RWPE2 (cell line): ENCODE data around the gene PTPRN2.

Experiments used
- ATAC-seq: fragments of 200-7000 bp; cut with Tn5 transposase; 3 replicates; pipeline ENCODE4 v1.9.1; 2021; ENCODE audit warnings: low read depth
- DNase-seq: peaks from one replicate; pipeline ENCODE4 v3.0.0-alpha.2; 2020; ENCODE audit warnings: low spot score
- H3K27ac ChIP-seq: fragments of 450-650 bp; 2 replicates; pipeline ENCODE4 v1.5.1; 2017; ENCODE audit warnings: mild to moderate bottlenecking; ENCODE audit not compliant: poor library complexity, severe bottlenecking
- H3K27me3 ChIP-seq: fragments of 250-450 bp; sonication (Bioruptor Pico); 2 replicates; pipeline ENCODE4 v1.5.1; 2021; ENCODE audit warnings: mild to moderate bottlenecking, moderate library complexity; ENCODE audit not compliant: insufficient read depth, poor library complexity, severe bottlenecking
- H3K36me3 ChIP-seq: fragments of 250-450 bp; sonication (Bioruptor Pico); 2 replicates; pipeline ENCODE4 v1.5.1; 2020; ENCODE audit warnings: low read depth, mild to moderate bottlenecking, moderate library complexity
- H3K4me1 ChIP-seq: fragments of 250-450 bp; sonication (Bioruptor Pico); 2 replicates; pipeline ENCODE4 v1.5.1; 2021; ENCODE audit warnings: mild to moderate bottlenecking, moderate library complexity; ENCODE audit not compliant: insufficient read depth, poor library complexity, severe bottlenecking
- H3K4me3 ChIP-seq: fragments of 250-450 bp; sonication (Bioruptor Pico); 2 replicates; pipeline ENCODE4 v1.5.1; 2021; ENCODE audit warnings: mild to moderate bottlenecking, moderate library complexity; ENCODE audit not compliant: severe bottlenecking
- H3K9me3 ChIP-seq: fragments of 250-450 bp; sonication (Bioruptor Pico); 2 replicates; pipeline ENCODE4 v1.5.1; 2021; ENCODE audit warnings: mild to moderate bottlenecking, moderate library complexity; ENCODE audit not compliant: severe bottlenecking
- TF ChIP-seq, protein P1 (sequence below): fragments of 450-650 bp; IDR thresholded peaks from one replicate; pipeline ENCODE4 v1.5.1; 2017; ENCODE audit warnings: mild to moderate bottlenecking, moderate library complexity; ENCODE audit not compliant: poor library complexity, severe bottlenecking

The PTPRN2 gene

GRCh38 chr7:158029509-158029908 is 558.1 kb downstream of the PTPRN2 start:
- H3K4me3 ChIP-seq: no peak overlapping the region
- H3K36me3 ChIP-seq: no peaks in the 10 kb centered on the region
- H3K9me3 ChIP-seq: no peaks in the 10 kb centered on the region
- DNase-seq (no peak), ATAC-seq (no peak)
- no peaks in the 10 kb centered on the region for H3K4me1 ChIP-seq
- H3K27ac ChIP-seq: no peak overlapping the region
- H3K27me3 ChIP-seq: no peaks in the 10 kb centered on the region
- TF ChIP-seq, protein P1, sequence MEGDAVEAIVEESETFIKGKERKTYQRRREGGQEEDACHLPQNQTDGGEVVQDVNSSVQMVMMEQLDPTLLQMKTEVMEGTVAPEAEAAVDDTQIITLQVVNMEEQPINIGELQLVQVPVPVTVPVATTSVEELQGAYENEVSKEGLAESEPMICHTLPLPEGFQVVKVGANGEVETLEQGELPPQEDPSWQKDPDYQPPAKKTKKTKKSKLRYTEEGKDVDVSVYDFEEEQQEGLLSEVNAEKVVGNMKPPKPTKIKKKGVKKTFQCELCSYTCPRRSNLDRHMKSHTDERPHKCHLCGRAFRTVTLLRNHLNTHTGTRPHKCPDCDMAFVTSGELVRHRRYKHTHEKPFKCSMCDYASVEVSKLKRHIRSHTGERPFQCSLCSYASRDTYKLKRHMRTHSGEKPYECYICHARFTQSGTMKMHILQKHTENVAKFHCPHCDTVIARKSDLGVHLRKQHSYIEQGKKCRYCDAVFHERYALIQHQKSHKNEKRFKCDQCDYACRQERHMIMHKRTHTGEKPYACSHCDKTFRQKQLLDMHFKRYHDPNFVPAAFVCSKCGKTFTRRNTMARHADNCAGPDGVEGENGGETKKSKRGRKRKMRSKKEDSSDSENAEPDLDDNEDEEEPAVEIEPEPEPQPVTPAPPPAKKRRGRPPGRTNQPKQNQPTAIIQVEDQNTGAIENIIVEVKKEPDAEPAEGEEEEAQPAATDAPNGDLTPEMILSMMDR: no peak

DNA sequence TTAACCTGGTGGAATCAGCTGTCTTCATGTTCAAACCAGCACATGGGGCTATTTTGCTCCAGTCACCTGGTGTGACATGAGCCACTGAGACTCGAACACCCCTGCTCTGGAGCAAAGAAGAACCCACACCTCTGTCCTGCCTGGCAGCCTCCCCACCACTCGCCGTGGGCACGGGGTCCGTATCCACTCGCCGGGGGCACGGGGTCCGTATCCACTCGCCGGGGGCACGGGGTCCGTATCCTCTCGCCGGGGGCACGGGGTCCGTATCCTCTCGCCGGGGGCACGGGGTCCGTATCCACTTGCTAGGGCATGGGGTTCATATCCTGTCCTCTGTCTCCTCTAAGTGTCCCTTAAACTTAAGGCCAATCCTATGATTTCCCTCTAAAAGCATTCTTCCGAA is 558.7 kb downstream of the PTPRN2 start:
- Histone ChIP-seq H3K27ac (no peak overlapping the region), H3K9me3 (no peaks in the 10 kb centered on the region), H3K36me3 (no peaks in the 10 kb centered on the region), H3K4me1 (no peaks in the 10 kb centered on the region), H3K4me3 (no peak overlapping the region), H3K27me3 (no peaks in the 10 kb centered on the region)
- TF ChIP-seq, protein P1: no peak
- no peak for DNase-seq
- ATAC-seq: no peak

DNA sequence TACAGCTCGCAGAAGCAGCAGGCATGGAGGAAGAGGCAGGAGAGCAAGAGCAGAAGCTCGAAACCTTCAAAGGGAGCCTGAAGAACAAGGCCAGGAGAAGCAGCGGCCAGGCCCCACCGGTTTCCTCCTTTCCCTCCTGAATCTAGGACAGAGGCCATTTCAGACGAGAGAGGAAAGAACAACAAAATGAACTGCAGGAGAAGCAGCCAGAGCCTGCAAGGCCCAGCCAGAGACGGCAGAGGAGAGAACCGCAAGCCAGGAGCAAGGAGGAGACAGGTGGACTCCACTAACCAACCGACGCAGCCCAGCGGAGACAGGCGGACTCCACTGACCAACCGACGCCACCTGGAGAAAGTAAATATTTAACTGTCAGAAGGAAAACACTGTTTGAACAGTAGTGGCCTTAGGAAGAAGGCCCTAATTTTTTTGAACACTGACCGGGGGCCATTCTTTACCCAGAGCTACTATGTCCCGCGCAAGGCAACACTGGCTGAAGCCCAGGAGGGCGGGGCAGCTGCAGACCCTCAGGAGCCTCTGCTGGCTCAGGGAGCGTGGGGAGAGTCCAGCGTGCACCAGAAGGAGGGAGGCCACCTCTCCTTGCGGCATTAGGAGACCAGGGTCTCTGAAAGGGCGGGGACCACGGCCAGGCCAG is 559.2 kb downstream of the PTPRN2 start:
- TF ChIP-seq, protein P1: no peak
- H3K27ac ChIP-seq: no peak overlapping the region
- H3K9me3 ChIP-seq: no peaks in the 10 kb centered on the region
- H3K27me3 ChIP-seq: no peaks in the 10 kb centered on the region
- H3K36me3 ChIP-seq: no peaks in the 10 kb centered on the region
- ATAC-seq (no peak), DNase-seq (no peak)
- no peak overlapping the region for H3K4me3 ChIP-seq
- no peaks in the 10 kb centered on the region for H3K4me1 ChIP-seq

DNA sequence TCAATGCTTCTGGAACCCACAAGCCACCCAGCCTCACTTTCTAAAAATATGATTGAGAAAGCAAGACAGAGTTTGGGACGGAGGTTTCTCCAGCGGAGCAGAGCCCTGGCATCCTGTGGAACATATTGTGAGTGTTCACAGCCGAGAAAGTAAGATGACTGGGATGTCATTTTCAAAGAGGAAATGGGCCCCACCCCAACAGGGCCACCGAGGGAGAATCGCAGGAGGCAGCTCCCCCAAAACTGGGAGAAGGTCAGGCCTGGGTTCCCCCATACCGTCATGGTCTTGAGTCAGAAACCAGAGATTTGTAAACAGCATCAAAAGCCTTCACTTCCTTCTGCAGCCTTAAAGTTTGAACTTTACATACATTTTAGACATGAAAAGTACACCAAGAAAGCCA is 560.0 kb downstream of the PTPRN2 start:
- Histone ChIP-seq H3K9me3 (no peaks in the 10 kb centered on the region), H3K27me3 (no peaks in the 10 kb centered on the region), H3K27ac (no peak overlapping the region), H3K4me3 (no peak overlapping the region), H3K4me1 (no peaks in the 10 kb centered on the region), H3K36me3 (no peaks in the 10 kb centered on the region)
- ATAC-seq (no peak), DNase-seq (no peak)
- TF ChIP-seq, protein P1: no peak

DNA sequence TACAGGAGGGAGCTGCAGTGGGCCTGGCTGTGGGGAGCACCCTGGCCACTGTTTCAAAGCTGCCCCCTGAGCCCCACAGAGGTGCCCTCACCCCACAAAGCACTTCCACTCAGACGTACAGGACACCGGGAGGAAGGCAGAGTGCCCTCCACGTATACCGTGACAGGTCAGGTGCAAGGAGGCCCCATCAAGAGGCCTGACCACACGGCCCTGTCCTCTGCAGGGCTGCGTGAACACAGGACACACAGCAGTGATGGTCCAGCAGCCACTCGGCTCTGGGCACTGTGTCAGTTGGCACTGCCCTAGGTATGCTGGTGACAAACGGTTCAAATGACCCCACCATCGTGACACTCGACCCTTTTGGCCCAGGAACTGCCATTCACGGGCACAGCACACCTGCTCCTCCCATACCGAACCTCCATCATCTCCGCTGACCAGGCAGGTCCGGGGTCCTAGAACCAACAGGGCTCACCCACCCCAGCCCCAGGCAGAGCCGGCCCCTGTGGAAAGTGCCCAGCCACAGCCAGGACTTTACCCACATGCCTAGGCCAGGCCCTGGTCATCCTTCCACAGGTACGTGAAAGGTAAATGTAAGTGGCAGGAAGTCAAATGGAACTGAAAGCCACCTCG is 560.9 kb downstream of the PTPRN2 start:
- Histone ChIP-seq H3K27me3 (no peaks in the 10 kb centered on the region), H3K4me1 (no peaks in the 10 kb centered on the region), H3K4me3 (no peak overlapping the region), H3K36me3 (no peaks in the 10 kb centered on the region), H3K27ac (no peak overlapping the region), H3K9me3 (no peaks in the 10 kb centered on the region)
- ATAC-seq (no peak), DNase-seq (no peak)
- TF ChIP-seq, protein P1: no peak
